ENCODE data around the gene GPR150.

Gene GPR150

DNA sequence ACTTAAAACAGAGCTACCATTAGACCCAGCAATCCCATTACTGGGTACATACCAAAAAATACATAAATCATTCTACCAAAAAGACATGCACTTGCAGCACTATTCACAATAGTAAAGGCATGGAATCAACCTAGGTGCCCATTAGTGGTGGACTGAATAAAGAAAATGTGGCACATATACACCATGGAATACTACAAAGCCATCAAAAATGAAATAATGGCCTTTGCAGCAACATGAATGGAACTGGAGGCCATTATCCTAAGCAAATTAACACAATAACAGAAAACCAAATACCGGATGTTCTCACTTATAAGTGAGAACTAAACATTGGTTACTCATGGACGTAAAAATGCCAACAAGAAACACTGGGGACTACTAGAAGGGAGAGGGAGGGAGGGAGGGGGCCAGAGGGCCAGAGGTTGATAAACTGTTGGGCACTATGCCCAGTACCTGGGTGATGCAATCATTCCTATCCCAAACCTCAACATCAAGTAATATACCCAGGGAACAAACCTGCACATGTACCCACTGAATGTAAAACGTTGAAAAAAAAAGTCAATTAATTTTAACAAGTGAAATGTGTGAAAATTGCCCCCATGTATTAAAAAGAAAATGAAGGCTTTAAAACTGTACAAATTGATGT lies 24.5 kb upstream of the GPR150 start:
- Histone ChIP-seq H3K27me3 (ENCODE audit: insufficient read depth, low read length) (no peaks in the 10 kb centered on the region), H3F3A (ENCODE audit: insufficient read depth, low read length) (no peaks in the 10 kb centered on the region), H3K36me3 (ENCODE audit: insufficient read depth, low read length) (no peaks in the 10 kb centered on the region), H2AFZ (ENCODE audit: low read length) (no peak overlapping the region), H3K79me2 (ENCODE audit: insufficient read depth, low read length) (no peaks in the 10 kb centered on the region), H4K20me1 (ENCODE audit: insufficient read depth, low read length) (no peaks in the 10 kb centered on the region), H3K27ac (ENCODE audit: low read depth, low read length, poor library complexity, severe bottlenecking) (no peak overlapping the region), H3K4me1 (ENCODE audit: insufficient read depth, low read length, severe bottlenecking) (peaks cover 5% of the 10 kb centered on the region), H3K9me2 (ENCODE audit: low read depth, low read length) (no peaks in the 10 kb centered on the region), H3K9ac (ENCODE audit: low read length) (no peak overlapping the region), H3K9me3 (ENCODE audit: low read length) (no peaks in the 10 kb centered on the region), H3K4me3 (ENCODE audit: low read depth, low read length, poor library complexity, severe bottlenecking) (no peak overlapping the region), H3K4me2 (ENCODE audit: low read length) (no peak overlapping the region)
- TF ChIP-seq CTCF (IDR thresholded peaks at IDR 0.05; ENCODE audit: low read length) (no peak), EZH2 (IDR thresholded peaks at IDR 0.05; ENCODE audit: borderline replicate concordance, low read length) (no peak)

DNA sequence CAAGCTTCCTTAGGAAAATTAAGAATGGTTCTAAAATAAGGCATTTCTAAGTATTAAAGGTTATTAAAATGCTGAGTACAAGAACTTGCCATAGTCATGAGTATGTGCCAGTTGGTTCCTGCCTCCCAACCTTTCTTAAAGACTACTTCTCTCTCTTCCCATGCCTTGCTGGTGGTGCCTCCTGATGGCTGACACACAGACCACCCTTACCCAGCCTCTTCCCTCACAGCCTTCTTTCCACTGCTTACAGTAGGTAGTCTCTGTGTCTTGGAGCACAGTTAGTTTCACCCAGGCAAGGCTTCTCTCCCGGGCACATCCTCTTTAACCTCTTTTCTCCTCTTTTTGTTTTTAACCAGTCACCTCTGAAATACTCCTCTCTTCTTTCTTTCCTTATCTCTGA lies 20.6 kb upstream of the GPR150 start:
- no peak overlapping the region for H3K4me3 ChIP-seq (ENCODE audit: low read depth, low read length, poor library complexity, severe bottlenecking)
- TF ChIP-seq EZH2 (IDR thresholded peaks at IDR 0.05; ENCODE audit: borderline replicate concordance, low read length) (no peak), CTCF (IDR thresholded peaks at IDR 0.05; ENCODE audit: low read length) (no peak)
- H3K79me2 ChIP-seq (ENCODE audit: insufficient read depth, low read length), result no peaks in the 10 kb centered on the region
- H3K9ac ChIP-seq (ENCODE audit: low read length), result no peak overlapping the region
- H3K27me3 ChIP-seq (ENCODE audit: insufficient read depth, low read length), result no peaks in the 10 kb centered on the region
- no peaks in the 10 kb centered on the region for H3K9me3 ChIP-seq (ENCODE audit: low read length)
- no peaks in the 10 kb centered on the region for H3K4me1 ChIP-seq (ENCODE audit: insufficient read depth, low read length, severe bottlenecking)
- H3K4me2 ChIP-seq (ENCODE audit: low read length), result no peak overlapping the region
- H2AFZ ChIP-seq (ENCODE audit: low read length), result no peak overlapping the region
- H4K20me1 ChIP-seq (ENCODE audit: insufficient read depth, low read length), result no peaks in the 10 kb centered on the region
- H3K36me3 ChIP-seq (ENCODE audit: insufficient read depth, low read length), result peaks cover 10% of the 10 kb centered on the region; the same call in 1 of the 2 replicates
- H3K27ac ChIP-seq (ENCODE audit: low read depth, low read length, poor library complexity, severe bottlenecking), result no peak overlapping the region
- H3F3A ChIP-seq (ENCODE audit: insufficient read depth, low read length), result no peaks in the 10 kb centered on the region
- H3K9me2 ChIP-seq (ENCODE audit: low read depth, low read length), result no peaks in the 10 kb centered on the region

GRCh38 chr5:95600557-95600956 lies 19.3 kb upstream of the GPR150 start:
- H2AFZ ChIP-seq (ENCODE audit: low read length), result no peak overlapping the region
- no peaks in the 10 kb centered on the region for H4K20me1 ChIP-seq (ENCODE audit: insufficient read depth, low read length)
- H3K36me3 ChIP-seq (ENCODE audit: insufficient read depth, low read length), result peaks cover 10% of the 10 kb centered on the region; the same call in 1 of the 2 replicates
- H3K79me2 ChIP-seq (ENCODE audit: insufficient read depth, low read length), result no peaks in the 10 kb centered on the region
- H3K9ac ChIP-seq (ENCODE audit: low read length), result no peak overlapping the region
- no peak overlapping the region for H3K4me3 ChIP-seq (ENCODE audit: low read depth, low read length, poor library complexity, severe bottlenecking)
- H3K9me3 ChIP-seq (ENCODE audit: low read length), result no peaks in the 10 kb centered on the region
- H3K4me2 ChIP-seq (ENCODE audit: low read length), result no peak overlapping the region
- TF ChIP-seq CTCF (IDR thresholded peaks at IDR 0.05; ENCODE audit: low read length) (no peak), EZH2 (IDR thresholded peaks at IDR 0.05; ENCODE audit: borderline replicate concordance, low read length) (no peak)
- H3K27me3 ChIP-seq (ENCODE audit: insufficient read depth, low read length), result no peaks in the 10 kb centered on the region
- no peaks in the 10 kb centered on the region for H3F3A ChIP-seq (ENCODE audit: insufficient read depth, low read length)
- no peaks in the 10 kb centered on the region for H3K4me1 ChIP-seq (ENCODE audit: insufficient read depth, low read length, severe bottlenecking)
- H3K9me2 ChIP-seq (ENCODE audit: low read depth, low read length), result no peaks in the 10 kb centered on the region
- H3K27ac ChIP-seq (ENCODE audit: low read depth, low read length, poor library complexity, severe bottlenecking), result no peak overlapping the region

Data from OCI-LY1 (cell line).